ENCODE data around the gene HORMAD2.

Gene HORMAD2

DNA sequence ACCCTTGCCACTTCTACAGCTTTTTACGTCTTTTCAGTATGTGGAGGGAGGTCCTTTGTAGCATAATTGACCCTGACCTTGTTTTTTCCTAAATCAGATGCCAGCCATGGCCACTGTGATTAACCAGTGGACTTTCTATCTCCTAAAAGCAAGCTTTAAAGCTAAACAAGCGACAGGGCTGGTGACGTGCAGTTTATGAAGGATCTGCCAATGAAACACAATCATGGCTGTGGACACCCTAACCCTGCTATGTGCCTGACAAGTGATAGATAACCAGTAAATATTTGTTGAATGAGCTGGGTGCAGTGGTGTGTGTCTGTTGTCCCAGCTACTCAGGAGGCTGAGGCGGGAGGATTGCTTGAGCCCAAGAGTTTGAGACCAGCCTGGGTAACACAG lies 102.1 kb downstream of the HORMAD2 start:
- no peak for ATAC-seq
- TF ChIP-seq, protein P1, sequence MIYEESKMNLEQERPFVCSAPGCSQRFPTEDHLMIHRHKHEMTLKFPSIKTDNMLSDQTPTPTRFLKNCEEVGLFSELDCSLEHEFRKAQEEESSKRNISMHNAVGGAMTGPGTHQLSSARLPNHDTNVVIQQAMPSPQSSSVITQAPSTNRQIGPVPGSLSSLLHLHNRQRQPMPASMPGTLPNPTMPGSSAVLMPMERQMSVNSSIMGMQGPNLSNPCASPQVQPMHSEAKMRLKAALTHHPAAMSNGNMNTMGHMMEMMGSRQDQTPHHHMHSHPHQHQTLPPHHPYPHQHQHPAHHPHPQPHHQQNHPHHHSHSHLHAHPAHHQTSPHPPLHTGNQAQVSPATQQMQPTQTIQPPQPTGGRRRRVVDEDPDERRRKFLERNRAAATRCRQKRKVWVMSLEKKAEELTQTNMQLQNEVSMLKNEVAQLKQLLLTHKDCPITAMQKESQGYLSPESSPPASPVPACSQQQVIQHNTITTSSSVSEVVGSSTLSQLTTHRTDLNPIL (CRISPR knock-in tag; IDR thresholded peaks at IDR 0.05; ENCODE audit: low read depth) = no peak
- TF ChIP-seq ARNTL (CRISPR knock-in tag; IDR thresholded peaks at IDR 0.05; ENCODE audit: borderline replicate concordance, low read depth) (no peak), ZFP30 (CRISPR knock-in tag; IDR thresholded peaks at IDR 0.05) (no peak), ZFP3 (CRISPR knock-in tag; IDR thresholded peaks at IDR 0.05) (no peak), RARB (CRISPR knock-in tag; IDR thresholded peaks at IDR 0.05) (no peak)

DNA sequence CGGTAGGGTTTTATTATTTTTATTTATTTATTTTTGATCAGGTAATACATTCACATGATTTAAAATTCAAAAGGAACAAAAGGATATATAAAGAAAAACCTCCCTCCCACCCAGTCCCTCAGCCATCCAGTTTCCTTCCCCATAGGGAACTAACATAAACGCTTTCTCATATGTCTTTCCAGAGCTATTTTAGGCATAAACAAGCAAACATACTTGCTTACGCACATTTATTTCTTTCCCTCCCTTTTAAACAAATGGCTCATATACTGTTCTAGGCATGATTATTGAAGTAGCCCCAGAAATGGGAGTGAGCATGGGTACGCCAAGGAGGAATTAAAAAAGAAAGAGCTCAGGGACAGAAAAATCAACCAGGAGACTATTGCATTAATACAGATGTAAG lies 102.6 kb downstream of the HORMAD2 start:
- no peak for ATAC-seq
- no peak for TF ChIP-seq TCF4 (CRISPR knock-in tag; IDR thresholded peaks at IDR 0.05; ENCODE audit: borderline replicate concordance)
- TF ChIP-seq ZNF70 (CRISPR knock-in tag; IDR thresholded peaks at IDR 0.05) = no peak
- no peak for TF ChIP-seq OSR1 (CRISPR knock-in tag; IDR thresholded peaks at IDR 0.05)
- no peak for TF ChIP-seq RARB (CRISPR knock-in tag; IDR thresholded peaks at IDR 0.05)
- TF ChIP-seq, protein P1 (CRISPR knock-in tag; IDR thresholded peaks at IDR 0.05; ENCODE audit: low read depth) = no peak
- TF ChIP-seq, protein P2, sequence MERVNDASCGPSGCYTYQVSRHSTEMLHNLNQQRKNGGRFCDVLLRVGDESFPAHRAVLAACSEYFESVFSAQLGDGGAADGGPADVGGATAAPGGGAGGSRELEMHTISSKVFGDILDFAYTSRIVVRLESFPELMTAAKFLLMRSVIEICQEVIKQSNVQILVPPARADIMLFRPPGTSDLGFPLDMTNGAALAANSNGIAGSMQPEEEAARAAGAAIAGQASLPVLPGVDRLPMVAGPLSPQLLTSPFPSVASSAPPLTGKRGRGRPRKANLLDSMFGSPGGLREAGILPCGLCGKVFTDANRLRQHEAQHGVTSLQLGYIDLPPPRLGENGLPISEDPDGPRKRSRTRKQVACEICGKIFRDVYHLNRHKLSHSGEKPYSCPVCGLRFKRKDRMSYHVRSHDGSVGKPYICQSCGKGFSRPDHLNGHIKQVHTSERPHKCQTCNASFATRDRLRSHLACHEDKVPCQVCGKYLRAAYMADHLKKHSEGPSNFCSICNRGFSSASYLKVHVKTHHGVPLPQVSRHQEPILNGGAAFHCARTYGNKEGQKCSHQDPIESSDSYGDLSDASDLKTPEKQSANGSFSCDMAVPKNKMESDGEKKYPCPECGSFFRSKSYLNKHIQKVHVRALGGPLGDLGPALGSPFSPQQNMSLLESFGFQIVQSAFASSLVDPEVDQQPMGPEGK (CRISPR knock-in tag; IDR thresholded peaks at IDR 0.05; ENCODE audit: borderline replicate concordance) = no peak
- no peak for TF ChIP-seq ZC3H10 (CRISPR knock-in tag; IDR thresholded peaks at IDR 0.05)
- no peak for TF ChIP-seq ESRRG (CRISPR knock-in tag; IDR thresholded peaks at IDR 0.05)
- no peak for TF ChIP-seq ZFP3 (CRISPR knock-in tag; IDR thresholded peaks at IDR 0.05)
- TF ChIP-seq CSDC2 (CRISPR knock-in tag; IDR thresholded peaks at IDR 0.05) = no peak
- TF ChIP-seq ZFP30 (CRISPR knock-in tag; IDR thresholded peaks at IDR 0.05) = no peak
- TF ChIP-seq, protein P3, sequence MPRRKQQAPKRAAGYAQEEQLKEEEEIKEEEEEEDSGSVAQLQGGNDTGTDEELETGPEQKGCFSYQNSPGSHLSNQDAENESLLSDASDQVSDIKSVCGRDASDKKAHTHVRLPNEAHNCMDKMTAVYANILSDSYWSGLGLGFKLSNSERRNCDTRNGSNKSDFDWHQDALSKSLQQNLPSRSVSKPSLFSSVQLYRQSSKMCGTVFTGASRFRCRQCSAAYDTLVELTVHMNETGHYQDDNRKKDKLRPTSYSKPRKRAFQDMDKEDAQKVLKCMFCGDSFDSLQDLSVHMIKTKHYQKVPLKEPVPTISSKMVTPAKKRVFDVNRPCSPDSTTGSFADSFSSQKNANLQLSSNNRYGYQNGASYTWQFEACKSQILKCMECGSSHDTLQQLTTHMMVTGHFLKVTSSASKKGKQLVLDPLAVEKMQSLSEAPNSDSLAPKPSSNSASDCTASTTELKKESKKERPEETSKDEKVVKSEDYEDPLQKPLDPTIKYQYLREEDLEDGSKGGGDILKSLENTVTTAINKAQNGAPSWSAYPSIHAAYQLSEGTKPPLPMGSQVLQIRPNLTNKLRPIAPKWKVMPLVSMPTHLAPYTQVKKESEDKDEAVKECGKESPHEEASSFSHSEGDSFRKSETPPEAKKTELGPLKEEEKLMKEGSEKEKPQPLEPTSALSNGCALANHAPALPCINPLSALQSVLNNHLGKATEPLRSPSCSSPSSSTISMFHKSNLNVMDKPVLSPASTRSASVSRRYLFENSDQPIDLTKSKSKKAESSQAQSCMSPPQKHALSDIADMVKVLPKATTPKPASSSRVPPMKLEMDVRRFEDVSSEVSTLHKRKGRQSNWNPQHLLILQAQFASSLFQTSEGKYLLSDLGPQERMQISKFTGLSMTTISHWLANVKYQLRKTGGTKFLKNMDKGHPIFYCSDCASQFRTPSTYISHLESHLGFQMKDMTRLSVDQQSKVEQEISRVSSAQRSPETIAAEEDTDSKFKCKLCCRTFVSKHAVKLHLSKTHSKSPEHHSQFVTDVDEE (CRISPR knock-in tag; IDR thresholded peaks at IDR 0.05) = no peak
- TF ChIP-seq ISL1 (CRISPR knock-in tag; IDR thresholded peaks at IDR 0.05) = no peak

DNA sequence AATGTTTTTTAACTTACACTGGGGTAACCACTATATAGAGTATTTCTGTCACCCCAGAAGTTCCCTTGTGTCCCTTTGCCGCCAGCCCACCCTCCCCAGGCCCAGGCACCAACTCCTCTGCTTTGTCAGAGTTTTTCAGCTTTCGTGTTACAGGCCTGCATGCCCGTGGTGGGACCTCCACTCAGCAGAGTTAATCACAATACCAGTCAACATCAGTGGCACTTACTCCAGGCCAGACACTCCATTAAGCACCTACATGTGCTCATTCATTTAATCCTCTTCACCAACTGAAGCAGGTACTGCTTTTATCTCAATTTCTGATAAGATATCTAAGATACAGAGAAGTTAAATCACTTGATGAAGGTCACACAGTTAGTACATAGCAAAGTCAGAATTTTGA lies 103.0 kb downstream of the HORMAD2 start:
- TF ChIP-seq ESRRG (CRISPR knock-in tag; IDR thresholded peaks at IDR 0.05) = no peak
- no peak for ATAC-seq

DNA sequence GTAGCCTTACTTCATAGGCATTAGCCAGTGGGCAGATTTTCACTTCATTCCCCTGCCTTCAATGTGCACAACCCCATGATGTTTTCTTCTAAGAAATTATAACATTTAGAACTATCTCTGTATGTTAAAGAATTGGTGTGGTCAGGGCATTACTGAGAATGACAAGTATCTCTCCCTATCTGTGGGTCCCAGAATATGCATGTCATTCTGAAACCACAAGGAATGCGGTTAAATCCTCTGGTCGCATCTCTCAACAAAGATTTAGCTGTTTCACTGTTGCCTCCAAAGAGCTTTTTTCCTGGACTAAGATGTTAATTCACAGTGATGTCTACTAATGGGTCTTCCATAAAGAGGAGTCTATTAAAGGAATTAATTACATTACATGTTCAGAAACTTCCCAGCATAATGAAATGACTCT lies 103.6 kb downstream of the HORMAD2 start:
- peak; percentile 92 for ATAC-seq
- TF ChIP-seq GLIS3 (CRISPR knock-in tag; IDR thresholded peaks at IDR 0.05) (no peak), ZC3H10 (CRISPR knock-in tag; IDR thresholded peaks at IDR 0.05) (peak; percentile 97), CSDC2 (CRISPR knock-in tag; IDR thresholded peaks at IDR 0.05) (0 out of 2 replicates have a peak, but pooled peaks have one; percentile 60), SNAI2 (CRISPR knock-in tag; IDR thresholded peaks at IDR 0.05) (no peak), ZNF8 (CRISPR knock-in tag; IDR thresholded peaks at IDR 0.05) (no peak), TOX (CRISPR knock-in tag; IDR thresholded peaks at IDR 0.05; ENCODE audit: borderline replicate concordance) (no peak; the same call in 1 of the 2 replicates), ESRRG (CRISPR knock-in tag; IDR thresholded peaks at IDR 0.05) (no peak), ISL1 (CRISPR knock-in tag; IDR thresholded peaks at IDR 0.05) (peak; percentile 96), ZFP30 (CRISPR knock-in tag; IDR thresholded peaks at IDR 0.05) (no peak)
- TF ChIP-seq, protein P3 (CRISPR knock-in tag; IDR thresholded peaks at IDR 0.05) = no peak
- TF ChIP-seq, protein P4, sequence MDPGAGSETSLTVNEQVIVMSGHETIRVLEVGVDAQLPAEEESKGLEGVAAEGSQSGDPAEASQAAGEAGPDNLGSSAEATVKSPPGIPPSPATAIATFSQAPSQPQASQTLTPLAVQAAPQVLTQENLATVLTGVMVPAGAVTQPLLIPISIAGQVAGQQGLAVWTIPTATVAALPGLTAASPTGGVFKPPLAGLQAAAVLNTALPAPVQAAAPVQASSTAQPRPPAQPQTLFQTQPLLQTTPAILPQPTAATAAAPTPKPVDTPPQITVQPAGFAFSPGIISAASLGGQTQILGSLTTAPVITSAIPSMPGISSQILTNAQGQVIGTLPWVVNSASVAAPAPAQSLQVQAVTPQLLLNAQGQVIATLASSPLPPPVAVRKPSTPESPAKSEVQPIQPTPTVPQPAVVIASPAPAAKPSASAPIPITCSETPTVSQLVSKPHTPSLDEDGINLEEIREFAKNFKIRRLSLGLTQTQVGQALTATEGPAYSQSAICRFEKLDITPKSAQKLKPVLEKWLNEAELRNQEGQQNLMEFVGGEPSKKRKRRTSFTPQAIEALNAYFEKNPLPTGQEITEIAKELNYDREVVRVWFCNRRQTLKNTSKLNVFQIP (CRISPR knock-in tag; IDR thresholded peaks at IDR 0.05; ENCODE audit: borderline replicate concordance, low read depth) = peak; percentile 45; the same call in 1 of the 2 replicates
- TF ChIP-seq, protein P5, sequence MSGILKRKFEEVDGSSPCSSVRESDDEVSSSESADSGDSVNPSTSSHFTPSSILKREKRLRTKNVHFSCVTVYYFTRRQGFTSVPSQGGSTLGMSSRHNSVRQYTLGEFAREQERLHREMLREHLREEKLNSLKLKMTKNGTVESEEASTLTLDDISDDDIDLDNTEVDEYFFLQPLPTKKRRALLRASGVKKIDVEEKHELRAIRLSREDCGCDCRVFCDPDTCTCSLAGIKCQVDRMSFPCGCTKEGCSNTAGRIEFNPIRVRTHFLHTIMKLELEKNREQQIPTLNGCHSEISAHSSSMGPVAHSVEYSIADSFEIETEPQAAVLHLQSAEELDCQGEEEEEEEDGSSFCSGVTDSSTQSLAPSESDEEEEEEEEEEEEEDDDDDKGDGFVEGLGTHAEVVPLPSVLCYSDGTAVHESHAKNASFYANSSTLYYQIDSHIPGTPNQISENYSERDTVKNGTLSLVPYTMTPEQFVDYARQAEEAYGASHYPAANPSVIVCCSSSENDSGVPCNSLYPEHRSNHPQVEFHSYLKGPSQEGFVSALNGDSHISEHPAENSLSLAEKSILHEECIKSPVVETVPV (CRISPR knock-in tag; IDR thresholded peaks at IDR 0.05) = no peak
- TF ChIP-seq, protein P2 (CRISPR knock-in tag; IDR thresholded peaks at IDR 0.05; ENCODE audit: borderline replicate concordance) = peak; percentile 58; the same call in 1 of the 2 replicates
